Measurements from ENCODE around the gene GLRA1.
A peak's percentile ranks its signal among the peaks of the same experiment; 100 is the strongest.
"Not testable (repeated sequence)": the region's sequence is repeated elsewhere in the genome, so short reads cannot be mapped to it uniquely, and the experiment has no call there.

The GLRA1 gene

DNA sequence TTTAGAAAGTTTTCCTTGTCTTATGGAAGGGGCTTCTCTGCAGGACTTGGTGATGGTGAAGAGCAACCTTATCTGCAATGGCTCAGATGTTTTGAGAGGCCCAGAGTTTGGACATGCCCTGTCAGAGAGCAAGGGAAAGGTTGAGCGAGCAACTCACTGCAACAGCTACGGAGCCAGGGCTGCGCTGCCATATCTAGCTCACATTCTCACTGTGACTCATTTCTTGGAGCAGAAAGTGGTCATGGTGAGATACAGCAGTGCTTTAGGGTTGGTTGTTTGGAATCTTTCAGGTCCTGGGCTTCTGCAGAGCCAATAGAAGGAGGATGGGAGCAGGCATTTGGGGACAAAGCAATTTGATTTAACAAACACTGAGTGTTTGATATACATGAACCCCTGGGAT is 12.3 kb downstream of the GLRA1 start:
- DNase-seq: no peak

DNA sequence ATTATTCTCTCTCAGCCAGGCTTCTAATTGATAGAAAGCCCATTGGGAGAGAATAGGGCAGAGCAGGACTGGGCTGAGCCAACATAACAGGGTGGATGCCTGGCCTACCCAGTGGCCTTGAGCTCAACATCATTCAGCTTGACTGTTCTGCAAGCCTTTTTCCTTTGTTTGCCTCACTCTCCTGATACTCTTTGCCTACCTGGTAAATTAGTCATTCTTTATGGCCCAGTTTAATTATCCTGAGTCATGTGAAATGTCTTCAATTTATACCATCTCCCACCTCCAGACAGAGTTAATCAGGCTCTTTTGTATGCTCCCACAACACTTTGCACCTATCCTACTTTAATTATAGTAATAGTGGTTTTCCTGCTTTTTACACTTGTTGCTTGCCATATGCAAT is 13.6 kb downstream of the GLRA1 start:
- DNase-seq: no peak

DNA sequence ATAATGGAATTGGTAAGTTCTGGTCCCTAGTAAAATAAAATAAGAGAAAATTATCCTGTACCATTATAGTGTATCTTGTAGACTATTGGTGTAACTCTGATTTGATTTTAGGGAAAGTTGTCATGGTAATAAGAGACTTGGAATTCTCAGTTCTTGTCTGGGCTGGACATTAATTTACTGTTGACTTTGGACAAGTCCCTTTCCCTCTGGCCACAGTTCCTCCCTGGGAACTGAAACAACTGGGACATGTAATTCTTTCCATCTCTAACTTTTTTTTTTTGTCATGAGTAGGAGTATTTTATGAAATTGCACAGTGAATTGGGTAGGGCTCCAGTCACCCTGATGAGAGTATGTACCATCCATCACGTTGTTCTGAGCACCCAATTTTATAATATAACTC is 15.0 kb downstream of the GLRA1 start:
- DNase-seq: no peak

DNA sequence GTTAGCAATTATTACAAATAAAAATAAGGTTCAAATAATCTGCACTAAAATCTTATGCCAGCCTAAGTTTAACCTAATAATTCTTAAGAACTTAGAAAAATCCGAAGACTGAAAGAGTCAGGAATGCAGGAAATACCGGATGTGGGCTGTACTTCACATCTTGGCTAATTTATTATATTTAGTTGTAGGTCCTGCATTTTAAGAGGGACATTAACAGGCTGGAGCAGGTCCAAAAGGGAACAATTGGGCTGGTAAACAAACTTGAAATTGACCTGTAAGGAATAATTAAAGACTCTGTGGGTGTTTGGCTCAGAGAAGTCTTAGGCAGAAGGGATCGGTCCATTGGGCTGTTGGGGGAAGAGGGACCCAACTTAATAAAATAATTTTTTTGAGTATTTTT is 18.4 kb downstream of the GLRA1 start:
- DNase-seq: no peak

DNA sequence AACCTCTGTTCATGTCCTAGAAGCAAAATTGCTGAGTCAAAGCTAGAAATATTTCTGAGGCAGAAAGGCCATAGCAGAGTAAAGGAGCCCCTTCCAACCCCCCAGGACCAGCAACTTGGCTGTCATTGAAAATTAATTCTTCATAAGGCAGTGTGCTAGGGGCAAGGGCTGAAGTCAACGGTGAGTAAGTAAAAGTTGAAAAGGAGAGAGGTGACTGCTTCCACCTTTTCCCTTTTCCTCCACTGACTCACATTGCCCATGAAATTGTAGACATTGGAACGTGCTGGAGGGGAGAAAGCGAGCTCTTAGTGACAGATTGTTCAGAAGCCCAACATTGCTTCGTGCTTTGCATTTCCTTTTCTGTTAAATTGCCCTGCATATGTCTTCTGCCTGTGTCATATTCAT is 19.1 kb downstream of the GLRA1 start:
- DNase-seq: no peak

DNA sequence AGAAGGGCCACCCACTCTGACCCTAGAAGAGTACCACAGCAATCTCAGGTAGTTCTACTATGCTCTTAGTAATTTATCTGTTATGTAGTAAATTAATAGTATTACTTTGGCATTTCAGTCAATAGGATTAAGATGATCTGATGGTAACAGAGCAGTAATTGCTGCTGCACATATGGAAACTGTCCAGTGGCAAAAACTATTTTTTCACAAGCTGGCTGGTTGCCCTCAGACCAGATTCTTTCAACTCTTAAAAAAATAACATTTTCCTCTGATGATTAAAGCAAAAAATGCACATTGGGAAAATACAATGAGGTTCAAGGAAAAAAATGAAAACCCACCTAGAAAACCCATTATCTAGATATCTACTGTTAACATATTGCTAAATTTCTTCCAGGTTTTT is 19.7 kb downstream of the GLRA1 start:
- DNase-seq: no peak

DNA sequence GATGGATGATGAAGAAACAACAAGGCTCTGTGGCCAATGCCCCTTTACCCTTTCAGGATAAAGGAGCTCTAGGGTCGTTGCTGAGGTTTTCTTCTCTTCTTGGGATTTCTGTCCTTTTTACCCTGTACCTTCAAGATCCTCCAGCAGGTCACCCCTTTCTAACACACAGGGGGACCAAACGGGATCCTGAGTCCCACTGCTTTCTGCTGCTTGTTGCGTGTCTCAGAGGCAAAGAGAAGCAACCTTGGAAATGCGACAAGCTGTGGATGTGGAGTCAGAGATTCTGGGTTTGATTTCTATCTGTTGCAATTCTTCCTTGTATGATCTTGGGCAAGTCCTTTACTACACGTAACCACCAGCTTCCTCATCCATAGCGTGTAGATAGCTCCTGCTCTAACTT is 20.5 kb downstream of the GLRA1 start:
- DNase-seq: no peak

DNA sequence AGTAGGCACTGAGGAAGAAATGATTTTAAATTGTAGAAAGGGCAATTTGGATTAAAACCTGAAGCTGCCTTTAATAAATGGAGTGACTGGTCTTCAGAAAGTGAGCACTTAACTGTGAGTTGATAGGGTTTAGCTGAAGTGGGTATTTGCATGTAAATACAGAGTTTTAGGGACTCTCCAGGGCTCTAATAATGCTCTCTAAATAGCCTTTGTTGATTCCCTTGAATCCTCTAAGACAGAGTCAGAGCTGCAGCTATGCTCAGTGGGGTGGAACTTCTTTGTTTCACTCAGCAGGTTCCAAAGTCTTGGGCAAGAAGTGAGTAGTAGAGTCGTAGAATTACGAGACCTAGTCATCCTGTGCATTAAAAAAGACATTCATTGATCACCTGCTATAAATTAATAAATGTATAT is 21.4 kb downstream of the GLRA1 start:
- DNase-seq: no peak

DNA sequence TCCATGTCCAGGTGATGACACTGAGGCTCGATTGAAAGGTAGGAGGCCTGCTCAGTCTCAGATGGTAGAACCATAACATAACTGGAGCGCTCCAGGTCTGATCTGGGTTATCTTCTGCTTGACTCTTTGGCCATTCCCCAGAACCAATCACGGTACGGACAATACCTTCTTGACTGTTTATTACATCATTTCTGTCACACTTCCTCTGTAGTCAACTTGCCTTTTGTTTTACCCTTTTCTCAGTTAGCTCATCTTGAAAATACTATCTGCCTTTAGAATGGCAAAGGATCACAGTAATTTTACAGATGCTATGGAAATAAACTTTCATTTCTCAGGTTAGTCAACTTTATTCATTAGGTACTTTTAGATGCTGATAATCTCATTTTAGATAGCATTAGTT is 22.4 kb downstream of the GLRA1 start:
- DNase-seq: no peak

DNA sequence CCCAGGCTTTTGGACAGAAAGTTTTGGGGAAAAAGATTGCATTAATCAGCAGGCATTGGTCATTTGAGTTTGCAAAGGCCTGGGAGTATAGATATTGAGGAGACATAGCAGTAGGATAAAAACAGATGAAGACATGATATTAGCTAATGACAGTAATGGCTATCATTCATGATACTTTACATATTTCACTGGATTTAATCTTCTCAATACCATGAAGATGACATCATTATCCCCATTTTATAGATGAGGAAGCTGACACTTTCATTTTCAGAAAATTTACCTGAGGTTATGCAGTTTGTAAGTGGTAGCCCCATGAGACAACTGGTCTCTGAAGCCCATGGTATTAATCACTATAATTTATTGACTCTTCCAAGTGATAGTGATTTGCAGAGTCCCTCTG is 23.0 kb downstream of the GLRA1 start:
- DNase-seq: no peak

DNA sequence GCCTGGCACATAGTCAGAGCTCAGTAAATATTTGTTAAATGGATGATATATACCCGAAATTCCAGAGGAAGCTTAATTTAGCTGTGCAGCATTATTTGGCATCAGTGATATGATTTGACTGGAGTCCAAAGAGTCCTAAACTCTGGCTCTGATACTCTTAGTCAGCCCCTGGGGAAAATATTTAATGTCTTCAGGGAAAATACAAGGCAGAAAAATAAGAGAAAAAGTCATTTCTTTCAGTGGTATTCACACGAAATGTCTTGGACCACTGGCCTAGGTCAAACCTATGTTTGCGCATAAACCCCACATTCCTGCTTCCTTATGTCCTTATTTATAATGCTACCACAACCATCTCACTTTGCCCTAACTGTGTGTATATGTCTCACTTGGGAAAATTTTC is 23.8 kb downstream of the GLRA1 start:
- no peak for DNase-seq

DNA sequence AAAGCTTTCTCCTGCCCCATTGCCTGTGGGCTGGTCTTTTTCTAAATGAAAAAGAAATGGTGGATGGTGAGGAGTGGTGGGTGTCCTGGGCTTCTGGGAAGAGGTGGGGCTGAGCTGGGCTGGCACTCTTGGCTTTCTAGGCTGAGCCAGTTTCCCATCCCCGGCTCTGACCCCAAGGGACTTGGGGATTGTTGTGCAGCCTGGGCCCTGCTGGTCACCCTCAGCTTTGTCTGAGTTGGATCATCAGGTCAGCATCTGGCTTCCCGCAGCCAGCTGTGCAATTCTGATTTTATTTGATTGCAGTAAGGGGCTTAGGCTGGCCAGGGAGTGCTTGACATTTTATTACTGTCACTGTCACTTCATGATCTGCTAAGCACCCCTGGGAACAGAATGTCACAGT is 25.3 kb downstream of the GLRA1 start:
- no peak for DNase-seq

DNA sequence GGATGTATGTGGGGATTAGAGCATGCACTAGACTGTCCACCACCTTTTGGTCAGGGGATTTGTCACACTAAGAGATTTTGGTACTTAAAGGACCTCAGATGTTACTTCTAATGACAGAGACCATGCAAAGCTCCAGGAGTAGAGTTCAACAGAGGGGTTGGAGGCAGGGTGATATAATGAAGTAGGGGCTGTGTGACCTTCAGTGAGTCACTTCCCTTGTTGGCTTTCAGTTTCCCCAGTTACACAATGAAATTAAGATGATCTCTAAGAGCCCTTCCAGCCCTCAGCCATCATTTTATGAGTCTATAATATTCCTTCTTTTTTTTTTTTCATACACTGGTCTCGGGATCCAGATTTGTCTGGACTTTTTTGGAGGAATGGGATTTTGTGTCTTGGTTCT is 26.8 kb downstream of the GLRA1 start:
- DNase-seq: no peak

DNA sequence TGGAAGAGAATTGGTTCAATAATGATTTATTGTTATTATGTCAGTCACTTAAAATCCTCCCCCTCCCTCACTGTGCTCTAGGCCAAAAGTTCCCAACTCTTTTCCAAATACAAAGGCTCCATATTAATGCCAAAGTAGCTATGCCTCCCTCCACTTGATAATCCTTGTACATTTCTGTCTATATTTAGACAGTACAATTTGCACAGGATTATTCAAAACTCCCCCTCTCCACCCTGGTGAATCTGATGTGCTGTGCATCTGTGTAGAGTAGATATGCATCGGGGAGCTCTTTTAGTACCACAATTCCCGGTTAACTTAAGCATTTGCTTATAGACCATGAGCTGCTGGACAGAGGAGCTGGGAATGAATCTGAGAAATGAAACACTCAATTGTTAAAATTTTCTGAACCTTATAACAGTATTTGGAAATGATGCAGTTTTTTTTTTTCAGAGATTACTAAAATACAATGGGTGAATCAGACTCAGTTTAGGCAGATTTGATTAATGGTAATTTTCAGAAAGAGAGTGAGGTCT is 27.6 kb downstream of the GLRA1 start:
- no peak for DNase-seq

DNA sequence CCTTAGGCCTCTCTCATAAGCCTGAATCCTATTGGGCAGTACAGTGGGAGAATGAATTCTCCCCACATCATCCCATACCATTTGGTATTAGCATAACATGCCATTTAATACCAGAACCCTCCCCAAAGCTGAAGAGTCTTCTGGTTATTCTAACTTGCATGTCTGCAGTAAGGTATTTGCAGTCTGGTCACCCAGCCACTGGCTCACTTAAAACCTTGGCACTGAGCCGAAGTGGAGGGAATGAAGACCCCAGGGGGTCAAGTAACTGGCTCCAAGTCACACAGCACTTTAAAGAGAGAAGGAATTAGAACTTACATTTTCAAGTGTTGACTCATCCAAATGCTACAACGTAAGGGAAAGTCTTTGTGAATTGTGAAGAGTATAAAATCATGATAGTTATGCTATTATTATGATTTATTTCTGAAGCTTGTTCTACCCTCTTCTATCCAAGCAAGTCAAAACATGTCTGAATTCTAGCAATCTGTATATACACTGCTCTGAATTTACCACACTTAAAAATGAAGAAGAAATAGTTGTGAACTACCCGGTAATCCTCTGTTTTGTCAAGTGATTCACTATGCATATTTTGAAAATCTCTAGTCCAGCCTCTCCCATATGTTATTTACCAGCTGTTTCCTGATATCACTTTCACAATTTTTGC is 28.5 kb downstream of the GLRA1 start:
- no peak for DNase-seq

DNA sequence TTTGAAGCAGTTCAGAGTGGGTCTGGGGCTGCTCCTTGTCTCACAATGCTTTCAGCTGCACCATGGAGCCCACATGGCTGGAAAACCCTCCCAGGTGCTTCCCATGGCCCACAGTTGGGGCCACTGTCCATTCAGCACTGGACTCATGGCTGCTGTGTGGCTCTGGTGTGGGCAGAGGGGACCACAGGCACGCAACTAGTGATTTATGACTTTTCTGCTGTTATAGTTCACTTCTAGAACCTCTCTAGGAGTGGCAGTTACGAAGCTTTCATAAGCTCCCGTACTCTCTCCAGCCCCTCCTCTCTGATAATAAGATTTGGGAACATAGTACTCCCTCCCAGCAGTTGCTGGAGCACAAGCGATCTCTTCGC is 29.0 kb downstream of the GLRA1 start:
- DNase-seq: no peak

DNA sequence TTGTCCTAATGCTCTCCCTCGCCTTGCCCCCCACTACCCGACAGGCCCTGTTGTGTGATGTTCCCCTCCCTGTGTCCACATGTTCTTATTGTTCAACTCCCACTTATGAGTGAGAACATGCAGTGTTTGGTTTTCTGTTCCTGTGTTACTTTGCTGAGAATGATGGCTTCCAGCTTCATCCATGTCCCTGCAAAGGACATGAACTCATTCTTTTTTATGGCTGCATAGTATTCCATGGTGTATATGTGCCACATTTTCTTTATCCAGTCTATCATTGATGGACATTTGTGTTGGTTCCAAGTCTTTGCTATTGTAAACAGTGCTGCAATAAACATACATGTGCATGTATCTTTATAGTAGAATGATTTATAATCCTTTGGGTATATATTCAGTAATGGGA is 31.2 kb downstream of the GLRA1 start:
- not testable (repeated sequence) for DNase-seq

DNA sequence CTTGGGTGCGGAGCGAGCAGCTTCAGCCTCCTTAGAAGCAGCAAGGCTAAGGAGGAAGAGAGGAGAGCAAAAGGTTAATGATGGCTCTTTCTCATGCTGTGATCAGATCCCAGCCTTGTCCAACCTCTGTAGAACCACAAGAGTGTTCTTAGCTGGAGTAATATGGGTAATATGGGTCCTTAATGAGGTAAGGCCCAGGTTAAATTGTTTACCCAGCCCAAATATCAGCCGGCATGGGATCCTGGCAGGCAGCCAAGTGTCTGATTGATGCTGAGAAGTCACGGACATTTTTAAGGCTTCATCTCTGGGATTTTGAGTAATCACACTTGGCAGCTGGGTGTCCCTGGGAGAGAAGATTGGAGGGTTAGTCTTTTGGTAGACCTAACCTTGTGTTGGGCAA is 32.3 kb downstream of the GLRA1 start:
- peak; percentile 42 for DNase-seq

DNA sequence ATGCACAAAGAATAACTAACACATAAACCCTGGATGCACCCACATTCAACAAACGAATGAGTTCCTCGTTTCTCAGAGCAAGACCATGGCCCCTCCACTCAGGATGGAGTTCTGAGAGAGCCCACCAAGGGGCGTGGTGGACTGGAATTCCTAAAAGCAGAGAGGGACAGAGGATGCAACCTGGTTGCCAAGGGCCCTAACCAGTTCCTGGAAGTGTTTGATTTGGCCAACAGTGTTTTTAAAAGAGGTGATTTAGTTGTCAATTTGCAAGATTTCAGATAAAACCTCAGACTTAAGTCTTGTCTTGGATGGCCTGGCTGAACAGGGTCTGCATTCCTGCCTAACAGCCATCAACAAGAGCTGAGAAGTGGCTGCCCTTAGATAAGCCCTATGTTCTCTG is 34.4 kb downstream of the GLRA1 start:
- no peak for DNase-seq

DNA sequence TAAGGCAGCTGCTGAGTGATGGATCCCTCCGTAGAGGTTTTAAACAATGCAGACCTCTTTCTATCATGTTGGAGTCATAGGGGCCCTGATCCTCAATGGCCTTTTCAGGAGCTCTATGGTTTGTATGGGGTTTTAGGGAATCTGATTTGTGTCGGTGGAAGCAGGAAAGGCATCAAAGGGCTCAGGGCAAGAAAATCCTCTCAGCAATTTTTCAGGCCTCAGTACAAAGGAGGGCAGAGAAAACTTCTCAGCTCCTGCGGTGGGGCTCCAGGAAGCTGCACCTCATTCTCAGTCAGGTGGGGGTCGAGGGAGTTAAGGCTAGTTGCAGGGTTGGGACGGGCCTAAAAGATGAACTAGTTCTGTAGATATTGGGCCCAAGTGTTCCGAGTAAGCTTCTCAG is 35.0 kb downstream of the GLRA1 start:
- DNase-seq: no peak

DNA sequence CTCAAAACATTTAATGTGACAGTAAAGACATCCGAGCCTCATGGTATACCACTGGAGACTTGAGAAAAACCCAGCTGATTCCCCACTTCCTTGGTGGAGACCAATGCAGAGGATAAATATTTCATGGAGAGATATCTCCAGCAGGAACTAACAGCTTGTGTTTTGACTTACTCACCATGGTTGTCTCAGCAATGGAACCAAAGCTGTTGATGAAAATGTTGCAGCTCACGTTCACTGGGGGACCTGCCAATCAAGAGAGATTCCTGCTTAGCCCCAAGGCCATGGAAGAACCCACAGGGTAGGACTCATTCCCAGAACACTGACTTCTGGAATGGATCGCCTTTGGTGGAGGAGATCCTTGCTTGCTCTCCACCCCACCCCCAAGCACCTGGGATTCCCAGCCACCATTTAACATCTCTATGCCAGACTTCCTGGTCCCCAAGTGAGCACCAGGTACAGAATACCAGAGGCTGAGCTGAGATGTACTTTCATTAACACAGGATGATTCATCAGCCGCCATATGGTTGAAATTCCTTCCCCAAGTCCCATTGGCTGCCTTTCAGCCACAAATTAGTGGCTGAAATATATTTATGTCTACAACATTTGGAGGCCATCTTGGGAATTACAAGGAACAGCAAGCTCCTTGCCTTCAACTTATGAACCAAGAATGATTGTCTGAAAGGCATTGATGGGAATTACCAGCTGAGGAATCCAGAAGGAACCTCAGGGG is 37.9 kb downstream of the GLRA1 start:
- no peak for DNase-seq

DNA sequence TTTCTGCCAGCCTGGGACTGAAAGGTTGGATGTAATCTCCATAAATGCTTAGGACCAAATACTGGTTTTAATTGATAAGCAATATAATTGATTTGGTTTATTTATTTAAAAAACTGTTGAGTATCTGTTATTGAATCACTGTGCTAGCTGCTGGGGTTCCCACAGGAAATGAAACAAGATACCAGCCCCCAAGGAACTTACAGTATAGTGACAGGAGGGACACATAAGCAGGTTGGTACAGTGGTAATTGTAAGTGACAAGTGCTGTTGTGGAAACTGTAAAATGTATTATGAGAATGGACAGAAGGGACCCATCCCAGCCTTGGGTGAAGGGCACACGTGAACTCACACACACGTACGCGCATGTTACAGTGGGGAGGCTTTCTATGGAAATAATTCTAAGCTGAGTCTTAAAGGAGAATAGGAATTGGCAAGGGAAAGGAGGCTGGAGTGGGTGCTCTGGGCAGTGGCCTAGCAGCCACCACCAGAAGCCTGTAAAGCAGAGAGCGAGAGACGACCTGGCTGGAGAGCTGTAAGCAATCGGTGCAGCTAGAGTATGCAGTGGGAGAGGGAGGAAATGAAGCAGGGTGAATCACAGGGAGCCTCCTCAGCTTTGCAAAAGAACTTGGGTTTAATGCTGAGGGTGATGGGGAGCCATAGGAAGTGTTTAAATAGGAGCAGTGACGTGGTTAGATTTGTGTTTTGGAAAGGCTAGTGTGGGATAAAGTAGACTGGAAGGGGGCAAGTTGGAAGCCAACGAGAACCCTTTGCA is 39.3 kb downstream of the GLRA1 start:
- no peak for DNase-seq

DNA sequence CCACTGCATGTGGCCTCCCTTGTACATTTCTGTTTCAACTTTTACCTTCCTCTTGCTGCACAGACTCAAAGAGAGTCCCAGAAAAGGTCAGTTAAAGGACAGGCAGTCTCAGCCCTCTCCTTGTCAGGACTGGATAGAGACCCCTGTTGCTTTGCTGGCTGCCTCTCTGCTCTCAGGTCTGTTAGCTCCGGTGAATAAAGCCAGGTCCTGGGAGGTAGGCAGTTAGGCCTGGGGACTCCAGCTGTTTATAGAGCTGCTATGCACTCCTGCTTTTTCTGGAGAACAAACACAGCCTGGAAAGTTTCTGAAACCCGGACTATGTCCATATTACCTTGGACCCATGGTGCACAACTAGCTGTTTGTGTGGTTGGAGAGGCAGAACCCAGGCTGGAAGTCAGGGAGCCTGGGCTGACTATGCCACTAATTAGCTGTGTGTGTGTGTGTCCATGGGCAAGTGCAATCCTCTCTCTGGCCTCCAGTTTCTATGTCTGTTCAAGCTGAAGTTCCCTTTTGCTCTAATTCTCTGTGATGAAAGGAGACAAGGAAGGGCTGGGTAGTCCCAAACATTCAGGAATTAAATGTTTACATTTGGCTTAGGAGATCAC is 42.9 kb downstream of the GLRA1 start:
- no peak for DNase-seq

DNA sequence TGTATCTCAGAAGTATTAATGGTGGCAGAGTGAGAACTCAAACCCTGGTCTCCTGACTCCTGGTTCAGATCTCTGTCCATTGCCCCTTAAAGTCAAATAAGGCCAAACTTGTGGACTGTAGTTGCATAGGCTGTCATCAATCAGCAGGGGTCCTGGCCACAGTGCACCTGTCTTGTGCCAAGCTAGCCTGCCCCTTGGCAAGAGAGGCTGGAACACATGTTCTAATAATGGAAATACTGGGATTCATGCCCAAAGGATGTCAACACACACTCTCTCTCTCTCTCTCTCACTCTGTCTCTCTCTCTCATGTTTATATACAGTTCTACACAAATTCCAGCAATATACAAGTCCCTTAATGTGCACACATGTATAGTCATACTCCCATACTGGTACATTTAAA is 44.3 kb downstream of the GLRA1 start:
- DNase-seq: peak; percentile 60
